ENCODE results near the gene SRGAP1.

SRGAP1 gene

DNA sequence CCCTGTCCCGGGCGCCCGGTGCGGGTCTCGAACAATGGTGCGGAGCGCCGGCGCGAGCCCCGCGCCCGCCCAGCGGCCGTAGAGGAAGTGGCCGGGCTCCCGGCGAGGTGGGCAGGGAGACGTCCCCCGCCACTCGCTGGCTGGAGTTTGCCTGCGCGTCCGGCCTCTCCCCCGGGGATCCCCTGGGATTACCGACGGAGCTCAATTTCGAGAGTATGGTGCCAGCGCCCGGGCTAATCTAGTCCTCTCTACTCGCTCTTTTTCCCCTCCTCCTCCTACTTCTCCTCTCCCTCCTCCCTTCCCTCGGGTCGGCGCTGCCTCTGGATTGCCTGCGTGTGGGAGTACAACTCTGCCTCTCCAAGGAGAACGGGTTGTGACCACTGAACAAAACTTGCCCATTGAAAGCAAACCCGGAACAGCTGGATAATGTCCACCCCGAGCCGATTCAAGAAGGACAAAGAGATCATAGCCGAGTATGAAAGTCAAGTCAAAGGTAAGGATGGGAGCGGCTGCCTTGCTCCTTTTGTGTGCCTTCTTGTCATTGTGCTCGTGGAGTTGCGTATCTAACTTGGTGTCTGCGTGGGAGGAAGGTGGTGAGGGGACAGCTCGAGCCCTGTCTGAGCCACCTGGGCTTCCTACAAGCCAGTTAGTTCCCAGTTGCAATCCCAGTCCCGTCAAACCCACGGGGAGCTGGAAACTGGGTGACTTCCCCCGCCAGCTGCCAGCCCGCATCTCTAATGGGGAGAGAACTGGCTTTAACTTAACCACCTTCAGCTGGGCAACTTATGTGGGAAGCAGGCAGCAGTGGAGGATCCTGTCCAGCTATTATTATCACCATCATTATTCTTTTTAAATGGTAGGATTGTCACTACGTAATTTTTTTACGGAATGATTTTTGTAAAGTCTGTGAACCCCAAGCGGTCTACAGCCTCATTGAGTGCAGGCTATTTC is at the start of gene SRGAP1:
SRGAP1 (plus strand) TSS at position 310 of the 951 bp plus-strand sequence; CDS start at position 427, 117 bp downstream.
- POLR2A ChIA-PET: no interaction called here
- TF ChIP-seq, protein P1, sequence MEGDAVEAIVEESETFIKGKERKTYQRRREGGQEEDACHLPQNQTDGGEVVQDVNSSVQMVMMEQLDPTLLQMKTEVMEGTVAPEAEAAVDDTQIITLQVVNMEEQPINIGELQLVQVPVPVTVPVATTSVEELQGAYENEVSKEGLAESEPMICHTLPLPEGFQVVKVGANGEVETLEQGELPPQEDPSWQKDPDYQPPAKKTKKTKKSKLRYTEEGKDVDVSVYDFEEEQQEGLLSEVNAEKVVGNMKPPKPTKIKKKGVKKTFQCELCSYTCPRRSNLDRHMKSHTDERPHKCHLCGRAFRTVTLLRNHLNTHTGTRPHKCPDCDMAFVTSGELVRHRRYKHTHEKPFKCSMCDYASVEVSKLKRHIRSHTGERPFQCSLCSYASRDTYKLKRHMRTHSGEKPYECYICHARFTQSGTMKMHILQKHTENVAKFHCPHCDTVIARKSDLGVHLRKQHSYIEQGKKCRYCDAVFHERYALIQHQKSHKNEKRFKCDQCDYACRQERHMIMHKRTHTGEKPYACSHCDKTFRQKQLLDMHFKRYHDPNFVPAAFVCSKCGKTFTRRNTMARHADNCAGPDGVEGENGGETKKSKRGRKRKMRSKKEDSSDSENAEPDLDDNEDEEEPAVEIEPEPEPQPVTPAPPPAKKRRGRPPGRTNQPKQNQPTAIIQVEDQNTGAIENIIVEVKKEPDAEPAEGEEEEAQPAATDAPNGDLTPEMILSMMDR (IDR thresholded peaks at IDR 0.05; ENCODE audit: control extremely low read depth, extremely low read depth, low read depth, missing control alignments): no peak
- CTCF ChIA-PET: interaction anchor here (0.7 to 3.5 kb wide), 21 partner anchors 10 to 428 kb away, joined by 3 to 34 read pairs (median 4); no protein-coding TSS in a partner anchor
- DNase-seq (ENCODE audit: extremely low spot score): peak; percentile 17

- ChIA-PET CTCF (interaction anchor here (1.2 to 1.5 kb wide), 3 partner anchors 42 to 754 kb away, joined by 3 to 4 read pairs (median 3); no protein-coding TSS in a partner anchor), POLR2A (no interaction called here)
- DNase-seq (ENCODE audit: extremely low spot score): no peak
- TF ChIP-seq, protein P1 (IDR thresholded peaks at IDR 0.05; ENCODE audit: control extremely low read depth, extremely low read depth, low read depth, missing control alignments): no peak
These were observed 49.3 kb upstream of the SRGAP1 start for GRCh38 chr12:63795032-63795687.

DNA sequence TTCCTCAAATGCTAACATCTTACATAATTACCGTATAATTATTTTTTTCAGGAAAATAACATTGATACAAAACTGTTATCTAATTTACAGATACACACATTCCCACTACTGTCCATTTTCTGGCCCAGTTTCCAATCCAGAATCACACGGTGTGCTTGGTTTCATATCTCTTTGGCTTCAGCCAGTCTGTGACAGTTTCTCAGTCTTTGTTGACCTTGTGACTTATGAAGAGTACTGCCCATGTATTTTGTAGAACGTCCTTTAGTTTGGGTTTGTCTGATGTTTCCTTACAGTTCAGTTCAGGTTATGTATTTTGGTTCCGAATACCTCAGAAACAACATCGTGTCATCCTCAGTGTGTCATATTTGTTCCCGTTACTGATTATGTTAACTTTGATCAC is 48.6 kb upstream of the SRGAP1 start:
- POLR2A ChIA-PET: no interaction called here
- TF ChIP-seq, protein P1 (IDR thresholded peaks at IDR 0.05; ENCODE audit: control extremely low read depth, extremely low read depth, low read depth, missing control alignments): no peak
- CTCF ChIA-PET: no interaction called here
- no peak for DNase-seq (ENCODE audit: extremely low spot score)

- POLR2A ChIA-PET: no interaction called here
- DNase-seq (ENCODE audit: extremely low spot score): peak; percentile 18
- TF ChIP-seq, protein P1 (IDR thresholded peaks at IDR 0.05; ENCODE audit: control extremely low read depth, extremely low read depth, low read depth, missing control alignments): peak; percentile 33
- CTCF ChIA-PET: interaction anchor here (0.7 to 2.8 kb wide), 16 partner anchors 9 to 650 kb away, joined by 3 to 14 read pairs (median 4); partner anchors contain the start of gene SRGAP1
These were observed 42.4 kb upstream of the SRGAP1 start for GRCh38 chr12:63802012-63802608.

- DNase-seq (ENCODE audit: extremely low spot score): no peak
- POLR2A ChIA-PET: no interaction called here
- TF ChIP-seq, protein P1 (IDR thresholded peaks at IDR 0.05; ENCODE audit: control extremely low read depth, extremely low read depth, low read depth, missing control alignments): no peak
- CTCF ChIA-PET: no interaction called here
These were observed 39.8 kb upstream of the SRGAP1 start for GRCh38 chr12:63804746-63805145.

All from GM10248 (cell line).